ENCODE results near the gene SUV39H1.

The SUV39H1 gene

GRCh38 chrX:48726596-48726995 lies 30.1 kb downstream of the SUV39H1 start:
- no peaks in the 10 kb centered on the region for H3K27me3 ChIP-seq (ENCODE audit: insufficient read depth, low read length, poor library complexity, severe bottlenecking)

DNA sequence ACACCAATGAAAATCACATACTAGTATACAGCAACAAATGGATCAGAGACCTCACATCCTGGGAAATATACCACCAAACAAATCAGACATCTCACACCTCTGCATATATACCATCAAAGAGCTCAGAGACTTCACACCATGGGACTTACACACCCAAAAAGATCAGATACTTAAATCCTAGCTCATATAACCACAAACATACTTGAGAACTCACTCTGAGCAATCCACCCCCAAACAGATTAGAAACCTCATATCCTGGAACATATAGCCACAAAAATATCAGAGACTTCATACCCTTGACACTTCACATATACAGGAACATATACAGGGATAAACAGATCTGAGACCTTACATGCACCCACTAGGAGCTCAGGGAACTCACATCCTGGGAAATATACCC lies 32.1 kb downstream of the SUV39H1 start:
- H3K4me3 ChIP-seq (ENCODE audit: low read length, poor library complexity, severe bottlenecking): no peak overlapping the region
- no peaks in the 10 kb centered on the region for H3K4me1 ChIP-seq (ENCODE audit: insufficient read depth, low read length, poor library complexity, severe bottlenecking)
- no peaks in the 10 kb centered on the region for H3K9me2 ChIP-seq (replicated peaks; ENCODE audit: low read depth, low read length)
- H3K27me3 ChIP-seq (ENCODE audit: insufficient read depth, low read length, poor library complexity, severe bottlenecking): no peaks in the 10 kb centered on the region
- H3K9me3 ChIP-seq (ENCODE audit: insufficient read depth, low read depth, low read length): no peaks in the 10 kb centered on the region
- no peak overlapping the region for H2AFZ ChIP-seq (ENCODE audit: low read length)
- no peak overlapping the region for H3K4me2 ChIP-seq (ENCODE audit: low read depth, low read length, poor library complexity, severe bottlenecking)
- TF ChIP-seq EZH2phosphoT487 (IDR thresholded peaks at IDR 0.05; ENCODE audit: borderline replicate concordance): no peak
- TF ChIP-seq, protein P1, sequence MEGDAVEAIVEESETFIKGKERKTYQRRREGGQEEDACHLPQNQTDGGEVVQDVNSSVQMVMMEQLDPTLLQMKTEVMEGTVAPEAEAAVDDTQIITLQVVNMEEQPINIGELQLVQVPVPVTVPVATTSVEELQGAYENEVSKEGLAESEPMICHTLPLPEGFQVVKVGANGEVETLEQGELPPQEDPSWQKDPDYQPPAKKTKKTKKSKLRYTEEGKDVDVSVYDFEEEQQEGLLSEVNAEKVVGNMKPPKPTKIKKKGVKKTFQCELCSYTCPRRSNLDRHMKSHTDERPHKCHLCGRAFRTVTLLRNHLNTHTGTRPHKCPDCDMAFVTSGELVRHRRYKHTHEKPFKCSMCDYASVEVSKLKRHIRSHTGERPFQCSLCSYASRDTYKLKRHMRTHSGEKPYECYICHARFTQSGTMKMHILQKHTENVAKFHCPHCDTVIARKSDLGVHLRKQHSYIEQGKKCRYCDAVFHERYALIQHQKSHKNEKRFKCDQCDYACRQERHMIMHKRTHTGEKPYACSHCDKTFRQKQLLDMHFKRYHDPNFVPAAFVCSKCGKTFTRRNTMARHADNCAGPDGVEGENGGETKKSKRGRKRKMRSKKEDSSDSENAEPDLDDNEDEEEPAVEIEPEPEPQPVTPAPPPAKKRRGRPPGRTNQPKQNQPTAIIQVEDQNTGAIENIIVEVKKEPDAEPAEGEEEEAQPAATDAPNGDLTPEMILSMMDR (conservative IDR thresholded peaks at IDR 0.05; ENCODE audit: low read length): no peak
- H3F3A ChIP-seq (ENCODE audit: low read depth): no peaks in the 10 kb centered on the region
- no peak overlapping the region for H3K9ac ChIP-seq (ENCODE audit: low read depth, low read length, poor library complexity, severe bottlenecking)
- H4K20me1 ChIP-seq (ENCODE audit: insufficient read depth, low read length, poor library complexity, severe bottlenecking): no peaks in the 10 kb centered on the region
- H3K79me2 ChIP-seq (ENCODE audit: insufficient read depth, low read length): no peaks in the 10 kb centered on the region
- H3K36me3 ChIP-seq (ENCODE audit: insufficient read depth, low read length): no peaks in the 10 kb centered on the region

More at GRCh38 chrX:48726596-48726995, 30.1 kb downstream of the SUV39H1 start:
- H3K4me1 ChIP-seq (ENCODE audit: insufficient read depth, low read length, poor library complexity, severe bottlenecking): no peaks in the 10 kb centered on the region
- H3K4me3 ChIP-seq (ENCODE audit: low read length, poor library complexity, severe bottlenecking): no peak overlapping the region
- H3F3A ChIP-seq (ENCODE audit: low read depth): no peaks in the 10 kb centered on the region
- H3K9ac ChIP-seq (ENCODE audit: low read depth, low read length, poor library complexity, severe bottlenecking): no peak overlapping the region
- no peaks in the 10 kb centered on the region for H3K9me2 ChIP-seq (replicated peaks; ENCODE audit: low read depth, low read length)
- no peaks in the 10 kb centered on the region for H3K36me3 ChIP-seq (ENCODE audit: insufficient read depth, low read length)
- H3K79me2 ChIP-seq (ENCODE audit: insufficient read depth, low read length): no peaks in the 10 kb centered on the region
- H2AFZ ChIP-seq (ENCODE audit: low read length): no peak overlapping the region
- no peaks in the 10 kb centered on the region for H3K9me3 ChIP-seq (ENCODE audit: insufficient read depth, low read depth, low read length)
- TF ChIP-seq EZH2phosphoT487 (IDR thresholded peaks at IDR 0.05; ENCODE audit: borderline replicate concordance): no peak
- TF ChIP-seq, protein P1 (conservative IDR thresholded peaks at IDR 0.05; ENCODE audit: low read length): no peak
- H3K4me2 ChIP-seq (ENCODE audit: low read depth, low read length, poor library complexity, severe bottlenecking): no peak overlapping the region
- H4K20me1 ChIP-seq (ENCODE audit: insufficient read depth, low read length, poor library complexity, severe bottlenecking): no peaks in the 10 kb centered on the region

DNA sequence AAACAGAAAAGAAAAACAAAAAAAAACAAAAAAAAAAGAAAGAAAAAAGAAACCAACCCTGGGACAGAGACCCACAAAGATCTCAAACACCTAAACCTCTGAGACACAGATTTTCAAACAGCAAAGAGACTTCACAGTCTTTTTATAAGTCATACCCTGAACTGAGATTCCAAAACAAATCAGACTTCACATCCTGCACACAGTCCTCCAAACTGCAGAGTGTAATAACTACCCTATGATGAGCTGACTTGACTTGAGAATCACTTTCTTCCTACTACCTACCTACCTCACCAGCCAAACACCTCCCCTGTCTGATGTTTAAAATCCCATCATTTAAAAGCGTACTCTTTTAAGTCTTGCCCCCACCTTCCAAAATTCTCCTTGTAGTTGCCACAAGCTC lies 39.8 kb downstream of the SUV39H1 start:
- TF ChIP-seq EZH2phosphoT487 (IDR thresholded peaks at IDR 0.05; ENCODE audit: borderline replicate concordance): no peak
- TF ChIP-seq, protein P1 (conservative IDR thresholded peaks at IDR 0.05; ENCODE audit: low read length): no peak
- Histone ChIP-seq H3K9ac (ENCODE audit: low read depth, low read length, poor library complexity, severe bottlenecking) (peak overlapping the region; percentile 74), H3F3A (ENCODE audit: low read depth) (no peaks in the 10 kb centered on the region)

More for the DNA sequence above, 39.8 kb downstream of the SUV39H1 start:
- Histone ChIP-seq H3K27me3 (ENCODE audit: insufficient read depth, low read length, poor library complexity, severe bottlenecking) (no peaks in the 10 kb centered on the region), H3K9me2 (replicated peaks; ENCODE audit: low read depth, low read length) (no peaks in the 10 kb centered on the region), H3K4me2 (ENCODE audit: low read depth, low read length, poor library complexity, severe bottlenecking) (peak overlapping the region; percentile 85), H3K4me3 (ENCODE audit: low read length, poor library complexity, severe bottlenecking) (peak overlapping the region; percentile 77), H3K79me2 (ENCODE audit: insufficient read depth, low read length) (peaks cover 6% of the 10 kb centered on the region; the same call in 1 of the 2 replicates), H3K36me3 (ENCODE audit: insufficient read depth, low read length) (no peaks in the 10 kb centered on the region), H2AFZ (ENCODE audit: low read length) (peak overlapping the region; percentile 74), H3K4me1 (ENCODE audit: insufficient read depth, low read length, poor library complexity, severe bottlenecking) (peaks cover 6% of the 10 kb centered on the region), H3K9me3 (ENCODE audit: insufficient read depth, low read depth, low read length) (no peaks in the 10 kb centered on the region), H4K20me1 (ENCODE audit: insufficient read depth, low read length, poor library complexity, severe bottlenecking) (no peaks in the 10 kb centered on the region)
